CD14-positive monocyte (primary cell): ENCODE measurements around the gene NRXN3. TPM values are rescaled to one million over a fixed set of nuclear protein-coding genes. Genes with fewer than 3 reads are reported as not detected.

Experiments
- DNase-seq, 3 donors: peaks; one replicate each; pipeline ENCODE4 v3.0.0-alpha.2; 2011 to 2022
- H2AFZ ChIP-seq: 2 replicates; pipeline ENCODE4 v1.6.0; 2012; ENCODE audit warnings: mild to moderate bottlenecking, low read depth, low read length, inconsistent platforms; ENCODE audit not compliant: insufficient read depth, poor library complexity, severe bottlenecking
- H3K27ac ChIP-seq, 2 donors: 1 replicate in 1 of 2; 2 replicates in 1 of 2; pipeline ENCODE4 v1.5.1; 2012 to 2013; ENCODE audit warnings: low read length in 2 of 2, control low read depth in 1 of 2, inconsistent platforms in 1 of 2, low read depth in 1 of 2, mild to moderate bottlenecking in 1 of 2
- H3K27me3 ChIP-seq, 2 donors: one replicate each; pipeline versions ENCODE4 v1.6.0 to v1.6.1; 2011 to 2013; ENCODE audit warnings: low read length in 2 of 2; ENCODE audit not compliant: control insufficient read depth in 2 of 2, insufficient read depth in 2 of 2
- H3K36me3 ChIP-seq, 2 donors: replicated peaks in 1 of 2; 1 replicate in 1 of 2; 2 replicates in 1 of 2; pipeline versions ENCODE4 v1.5.1 to v1.6.1; 2012 to 2013; ENCODE audit warnings: low read length in 2 of 2, control low read depth in 1 of 2, inconsistent platforms in 1 of 2, mild to moderate bottlenecking in 1 of 2; ENCODE audit not compliant: insufficient read depth in 2 of 2, control insufficient read depth in 1 of 2
- H3K4me1 ChIP-seq, 2 donors: 1 replicate in 1 of 2; 2 replicates in 1 of 2; pipeline versions ENCODE4 v1.5.1 to v1.6.1; 2012 to 2013; ENCODE audit warnings: low read length in 2 of 2, control low read depth in 1 of 2, inconsistent platforms in 1 of 2, mild to moderate bottlenecking in 1 of 2, moderate library complexity in 1 of 2; ENCODE audit not compliant: insufficient read depth in 2 of 2, control insufficient read depth in 1 of 2
- H3K4me2 ChIP-seq: replicated peaks from 2 replicates; pipeline ENCODE3; 2012; ENCODE audit warnings: low read length, moderate library complexity, mild to moderate bottlenecking; ENCODE audit not compliant: poor library complexity, severe bottlenecking; ENCODE audit errors: extremely low read depth
- H3K4me3 ChIP-seq, 3 experiments: fragments of 200-600 bp in 1 of 3; sonication (generic) in 1 of 3; replicated peaks in 1 of 3; 1 replicate in 2 of 3; 2 replicates in 1 of 3; pipeline ENCODE4 v1.5.1; 2011 to 2013; ENCODE audit warnings: low read length in 3 of 3, mild to moderate bottlenecking in 3 of 3, control low read depth in 2 of 3, low read depth in 2 of 3, inconsistent platforms in 1 of 3, moderate library complexity in 1 of 3
- H3K79me2 ChIP-seq: 2 replicates; pipeline ENCODE4 v1.6.0; 2012; ENCODE audit warnings: mild to moderate bottlenecking, control low read depth, inconsistent platforms, low read length, moderate library complexity; ENCODE audit not compliant: insufficient read depth
- H3K9ac ChIP-seq: 2 replicates; pipeline ENCODE4 v1.6.0; 2017; ENCODE audit warnings: low read length, mild to moderate bottlenecking; ENCODE audit not compliant: insufficient read depth, poor library complexity, severe bottlenecking
- H3K9me3 ChIP-seq, 2 donors: replicated peaks in 1 of 2; 1 replicate in 1 of 2; 2 replicates in 1 of 2; pipeline versions ENCODE4 v1.5.1 to v1.6.1; 2012 to 2013; ENCODE audit warnings: low read length in 2 of 2, control low read depth in 1 of 2; ENCODE audit not compliant: control insufficient read depth in 1 of 2, insufficient read depth in 1 of 2
- H4K20me1 ChIP-seq: 2 replicates; pipeline ENCODE4 v1.6.0; 2012; ENCODE audit warnings: mild to moderate bottlenecking, low read length, control low read depth, moderate library complexity; ENCODE audit not compliant: insufficient read depth
- H3K27ac Mint-ChIP-seq, 7 donors: one replicate each; pipeline ENCODE4 v1.8.0; 2020; ENCODE audit warnings: mild to moderate bottlenecking in 7 of 7, mixed read lengths in 7 of 7, moderate library complexity in 6 of 7, inconsistent platforms in 2 of 7
- H3K27me3 Mint-ChIP-seq, 3 donors: one replicate each; pipeline ENCODE4 v1.8.0; 2021 to 2022; ENCODE audit warnings: low read depth in 3 of 3, mild to moderate bottlenecking in 3 of 3, mixed read lengths in 3 of 3, moderate library complexity in 3 of 3, inconsistent platforms in 1 of 3
- H3K36me3 Mint-ChIP-seq, 2 donors: one replicate each; pipeline ENCODE4 v1.8.0; 2020; ENCODE audit warnings: mixed read lengths in 2 of 2, inconsistent platforms in 1 of 2, mild to moderate bottlenecking in 1 of 2
- H3K4me1 Mint-ChIP-seq: one replicate; pipeline ENCODE4 v1.8.0; 2020; ENCODE audit warnings: mild to moderate bottlenecking, mixed read lengths
- H3K4me3 Mint-ChIP-seq, 2 donors: one replicate each; pipeline ENCODE4 v1.8.0; 2020; ENCODE audit warnings: mild to moderate bottlenecking in 2 of 2, mixed read lengths in 2 of 2, moderate library complexity in 1 of 2
- H3K9me3 Mint-ChIP-seq, 7 donors: one replicate each; pipeline ENCODE4 v1.8.0; 2020 to 2022; ENCODE audit warnings: mixed read lengths in 7 of 7, mild to moderate bottlenecking in 6 of 7, moderate library complexity in 6 of 7, inconsistent platforms in 2 of 7
- WGBS: methylation state at CpG from one replicate; pipeline ENCODE4 v1.1.5; 2013; ENCODE audit warnings: missing lambda C conversion rate; ENCODE audit not compliant: insufficient coverage; 5-methylcytosine and 5-hydroxymethylcytosine counted together
- intact Hi-C, 2 donors: fragments of 100-400 bp; cut with micrococcal nuclease; formaldehyde crosslinking; loops; one replicate each; pipeline versions ENCODE4 v1.15.0 to v1.15.1; 2023
- polyA plus RNA-seq, 3 donors: library from polyadenylated mRNA; depleted of rRNA in 1 of 3; unstranded in 2 of 3; stranded (reverse) in 1 of 3; fragments of 300-500 nt in 2 of 3; fragments of >200 nt in 1 of 3; fragmentation: Illumina TruSeq in 2 of 3; gene quantifications; 1 replicate in 2 of 3; 2 replicates in 1 of 3; pipeline ENCODE4 v1.2.3, GENCODE V29; 2012 to 2021
- TF ChIP-seq, protein P1 (sequence below): fragments of 200-600 bp; IDR thresholded peaks from one replicate; pipeline ENCODE4 v1.8.0; 2022; ENCODE audit warnings: antibody characterized with exemption, mild to moderate bottlenecking

NRXN3 gene
- polyA plus RNA-seq, 3 donors, result not detected

GRCh38 chr14:79318371-79318770 lies 1148.2 kb downstream of the NRXN3 start:
- H3K27ac ChIP-seq, result no peak overlapping the region
- TF ChIP-seq, protein P1, sequence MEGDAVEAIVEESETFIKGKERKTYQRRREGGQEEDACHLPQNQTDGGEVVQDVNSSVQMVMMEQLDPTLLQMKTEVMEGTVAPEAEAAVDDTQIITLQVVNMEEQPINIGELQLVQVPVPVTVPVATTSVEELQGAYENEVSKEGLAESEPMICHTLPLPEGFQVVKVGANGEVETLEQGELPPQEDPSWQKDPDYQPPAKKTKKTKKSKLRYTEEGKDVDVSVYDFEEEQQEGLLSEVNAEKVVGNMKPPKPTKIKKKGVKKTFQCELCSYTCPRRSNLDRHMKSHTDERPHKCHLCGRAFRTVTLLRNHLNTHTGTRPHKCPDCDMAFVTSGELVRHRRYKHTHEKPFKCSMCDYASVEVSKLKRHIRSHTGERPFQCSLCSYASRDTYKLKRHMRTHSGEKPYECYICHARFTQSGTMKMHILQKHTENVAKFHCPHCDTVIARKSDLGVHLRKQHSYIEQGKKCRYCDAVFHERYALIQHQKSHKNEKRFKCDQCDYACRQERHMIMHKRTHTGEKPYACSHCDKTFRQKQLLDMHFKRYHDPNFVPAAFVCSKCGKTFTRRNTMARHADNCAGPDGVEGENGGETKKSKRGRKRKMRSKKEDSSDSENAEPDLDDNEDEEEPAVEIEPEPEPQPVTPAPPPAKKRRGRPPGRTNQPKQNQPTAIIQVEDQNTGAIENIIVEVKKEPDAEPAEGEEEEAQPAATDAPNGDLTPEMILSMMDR, result no peak
- no peaks in the 10 kb centered on the region for H3K36me3 Mint-ChIP-seq
- no peak overlapping the region for H3K27ac Mint-ChIP-seq
- H2AFZ ChIP-seq, result no peak overlapping the region
- 71% methylated on average over 1 of the region's 7 CpGs for WGBS
- H3K4me3 ChIP-seq, result no peak overlapping the region
- no peaks in the 10 kb centered on the region for H4K20me1 ChIP-seq
- intact Hi-C loops, result no loop called here
- H3K4me2 ChIP-seq, result no peak overlapping the region
- H3K4me1 Mint-ChIP-seq, result no peaks in the 10 kb centered on the region
- no peak for DNase-seq
- H3K4me3 Mint-ChIP-seq, result no peak overlapping the region
- H3K9ac ChIP-seq, result no peak overlapping the region
- no peaks in the 10 kb centered on the region for H3K27me3 Mint-ChIP-seq
- no peaks in the 10 kb centered on the region for H3K36me3 ChIP-seq
- no peaks in the 10 kb centered on the region for H3K79me2 ChIP-seq
- no peaks in the 10 kb centered on the region for H3K9me3 ChIP-seq
- peaks cover 0 to 3% (median 0%) of the 10 kb centered on the region in 7 donors for H3K9me3 Mint-ChIP-seq
- no peaks in the 10 kb centered on the region for H3K27me3 ChIP-seq
- no peaks in the 10 kb centered on the region for H3K4me1 ChIP-seq

DNA sequence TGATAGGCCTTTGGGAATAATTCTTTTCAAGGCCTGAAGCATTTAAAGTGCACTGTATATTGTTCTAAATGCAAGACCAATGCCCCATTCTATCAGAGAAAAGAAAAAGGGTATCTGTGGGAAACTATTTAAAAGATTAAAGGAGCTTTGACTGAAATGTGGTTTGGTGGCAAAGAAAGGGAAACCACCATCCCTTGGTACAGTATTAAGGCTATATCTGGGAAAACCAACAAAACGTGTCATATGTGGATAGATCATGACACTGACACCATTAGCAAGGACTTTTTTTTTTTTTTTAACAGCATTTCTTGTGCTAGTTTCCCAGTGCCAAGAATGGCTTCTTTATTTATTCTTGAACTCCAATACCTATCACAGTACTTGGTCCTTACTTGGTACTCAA lies 1150.4 kb downstream of the NRXN3 start:
- Histone ChIP-seq H3K4me1 (no peaks in the 10 kb centered on the region), H3K36me3 (no peaks in the 10 kb centered on the region), H3K27ac (no peak overlapping the region), H3K9me3 (no peaks in the 10 kb centered on the region), H3K4me3 (no peak overlapping the region), H2AFZ (no peak overlapping the region), H3K79me2 (no peaks in the 10 kb centered on the region), H3K4me2 (no peak overlapping the region), H3K9ac (no peak overlapping the region), H4K20me1 (no peaks in the 10 kb centered on the region), H3K27me3 (no peaks in the 10 kb centered on the region)
- no peak overlapping the region for H3K4me3 Mint-ChIP-seq
- WGBS, result 20% methylated on average over 1 of the region's 1 CpG
- intact Hi-C loops, result no loop called here
- H3K27ac Mint-ChIP-seq, result no peak overlapping the region
- H3K9me3 Mint-ChIP-seq, result peaks cover 0 to 2% (median 0%) of the 10 kb centered on the region in 7 donors
- no peaks in the 10 kb centered on the region for H3K36me3 Mint-ChIP-seq
- no peaks in the 10 kb centered on the region for H3K27me3 Mint-ChIP-seq
- H3K4me1 Mint-ChIP-seq, result no peaks in the 10 kb centered on the region
- TF ChIP-seq, protein P1, result no peak
- DNase-seq, result no peak
